ENCODE measurements around the gene ODF4.
A peak's percentile ranks its signal among the peaks of the same experiment; 100 is the strongest.

The ODF4 gene

GRCh38 chr17:8339540-8339939 is at the start of gene ODF4:
TSS of gene ODF4 (plus strand) at chr17:8339840. CDS start at chr17:8340052, 212 bp downstream.
- Mint-ChIP-seq H3K4me3 (no peak within 1 kb of the TSS), H3K4me1 (peaks cover 11% of the 10 kb centered on the region), H3K27ac (peak within 1 kb of the TSS; percentile 9), H3K27me3 (peaks cover 2% of the 10 kb centered on the region), H3K36me3 (no peaks in the 10 kb centered on the region), H3K9me3 (no peaks in the 10 kb centered on the region)
- DNase-seq (ENCODE audit: low spot score in 2 of 2) (no peak), ATAC-seq (ENCODE audit: low read depth) (no peak)

- Mint-ChIP-seq H3K4me1 (peaks cover 43% of the 10 kb centered on the region), H3K36me3 (peaks cover 2% of the 10 kb centered on the region), H3K27ac (peak overlapping the region; percentile 31), H3K4me3 (peak overlapping the region; percentile 49), H3K9me3 (no peaks in the 10 kb centered on the region), H3K27me3 (no peaks in the 10 kb centered on the region)
- ATAC-seq (ENCODE audit: low read depth) (no peak), DNase-seq (ENCODE audit: low spot score in 2 of 2) (no peak)
Observed at GRCh38 chr17:8290043-8290442, 49.6 kb upstream of the ODF4 start.

GRCh38 chr17:8292639-8293395 is 46.8 kb upstream of the ODF4 start:
- Mint-ChIP-seq H3K4me3 (no peak overlapping the region), H3K4me1 (peaks cover 38% of the 10 kb centered on the region), H3K27me3 (no peaks in the 10 kb centered on the region), H3K27ac (peak overlapping the region; percentile 11), H3K36me3 (peaks cover 2% of the 10 kb centered on the region), H3K9me3 (no peaks in the 10 kb centered on the region)
- no peak for ATAC-seq (ENCODE audit: low read depth)
- no peak for DNase-seq (ENCODE audit: low spot score in 2 of 2)

- ATAC-seq (ENCODE audit: low read depth) (no peak), DNase-seq (ENCODE audit: low spot score in 2 of 2) (no peak)
- Mint-ChIP-seq H3K36me3 (peaks cover 2% of the 10 kb centered on the region), H3K4me3 (peak overlapping the region; percentile 93), H3K4me1 (peaks cover 29% of the 10 kb centered on the region), H3K9me3 (no peaks in the 10 kb centered on the region), H3K27ac (peak overlapping the region; percentile 82), H3K27me3 (no peaks in the 10 kb centered on the region)
Observed at GRCh38 chr17:8294361-8294760, 45.3 kb upstream of the ODF4 start.

- no peaks in the 10 kb centered on the region for H3K9me3 Mint-ChIP-seq
- no peak for ATAC-seq (ENCODE audit: low read depth)
Observed at GRCh38 chr17:8294814-8295316, 44.8 kb upstream of the ODF4 start.

GRCh38 chr17:8300226-8300625 is 39.4 kb upstream of the ODF4 start:
- Mint-ChIP-seq H3K9me3 (no peaks in the 10 kb centered on the region), H3K36me3 (no peaks in the 10 kb centered on the region), H3K27me3 (no peaks in the 10 kb centered on the region), H3K4me3 (no peak overlapping the region), H3K4me1 (peaks cover 7% of the 10 kb centered on the region), H3K27ac (peak overlapping the region; percentile 22)
- ATAC-seq (ENCODE audit: low read depth) (no peak), DNase-seq (ENCODE audit: low spot score in 2 of 2) (no peak)

More at GRCh38 chr17:8294814-8295316, 44.8 kb upstream of the ODF4 start:
- peaks cover 2% of the 10 kb centered on the region for H3K36me3 Mint-ChIP-seq
- DNase-seq (ENCODE audit: low spot score in 2 of 2): no peak
- peak overlapping the region; percentile 93 for H3K4me3 Mint-ChIP-seq
- H3K27ac Mint-ChIP-seq: peak overlapping the region; percentile 82
- H3K27me3 Mint-ChIP-seq: no peaks in the 10 kb centered on the region
- peaks cover 25% of the 10 kb centered on the region for H3K4me1 Mint-ChIP-seq

- peak overlapping the region; percentile 22 for H3K27ac Mint-ChIP-seq
- H3K4me3 Mint-ChIP-seq: no peak overlapping the region
- no peaks in the 10 kb centered on the region for H3K27me3 Mint-ChIP-seq
- H3K36me3 Mint-ChIP-seq: no peaks in the 10 kb centered on the region
- peak; percentile 93 for ATAC-seq (ENCODE audit: low read depth)
- no peaks in the 10 kb centered on the region for H3K9me3 Mint-ChIP-seq
- DNase-seq (ENCODE audit: low spot score in 2 of 2): peak; percentile 43 to 68
- peaks cover 7% of the 10 kb centered on the region for H3K4me1 Mint-ChIP-seq
Observed at GRCh38 chr17:8300627-8301242, 38.9 kb upstream of the ODF4 start.

- H3K4me1 Mint-ChIP-seq: no peaks in the 10 kb centered on the region
- H3K4me3 Mint-ChIP-seq: no peak overlapping the region
- DNase-seq (ENCODE audit: low spot score in 2 of 2): no peak
- no peak overlapping the region for H3K27ac Mint-ChIP-seq
- no peaks in the 10 kb centered on the region for H3K9me3 Mint-ChIP-seq
- H3K27me3 Mint-ChIP-seq: peaks cover 34% of the 10 kb centered on the region
- no peaks in the 10 kb centered on the region for H3K36me3 Mint-ChIP-seq
- no peak for ATAC-seq (ENCODE audit: low read depth)
Observed at GRCh38 chr17:8310601-8311123, 29.0 kb upstream of the ODF4 start.

GRCh38 chr17:8311131-8311790 is 28.4 kb upstream of the ODF4 start:
- Mint-ChIP-seq H3K4me1 (no peaks in the 10 kb centered on the region), H3K9me3 (no peaks in the 10 kb centered on the region), H3K27ac (no peak overlapping the region), H3K36me3 (no peaks in the 10 kb centered on the region), H3K4me3 (no peak overlapping the region), H3K27me3 (peaks cover 34% of the 10 kb centered on the region)
- DNase-seq (ENCODE audit: low spot score in 2 of 2): no peak
- no peak for ATAC-seq (ENCODE audit: low read depth)

GRCh38 chr17:8312251-8312650 is 27.4 kb upstream of the ODF4 start:
- no peak overlapping the region for H3K4me3 Mint-ChIP-seq
- H3K27ac Mint-ChIP-seq: no peak overlapping the region
- ATAC-seq (ENCODE audit: low read depth) (no peak), DNase-seq (ENCODE audit: low spot score in 2 of 2) (no peak)
- peaks cover 34% of the 10 kb centered on the region for H3K27me3 Mint-ChIP-seq
- no peaks in the 10 kb centered on the region for H3K4me1 Mint-ChIP-seq
- no peaks in the 10 kb centered on the region for H3K36me3 Mint-ChIP-seq
- H3K9me3 Mint-ChIP-seq: no peaks in the 10 kb centered on the region

- DNase-seq (ENCODE audit: low spot score in 2 of 2) (no peak), ATAC-seq (ENCODE audit: low read depth) (no peak)
- H3K9me3 Mint-ChIP-seq: no peaks in the 10 kb centered on the region
- no peaks in the 10 kb centered on the region for H3K4me1 Mint-ChIP-seq
- peaks cover 34% of the 10 kb centered on the region for H3K27me3 Mint-ChIP-seq
- no peaks in the 10 kb centered on the region for H3K36me3 Mint-ChIP-seq
- H3K27ac Mint-ChIP-seq: no peak overlapping the region
- no peak overlapping the region for H3K4me3 Mint-ChIP-seq
Observed at GRCh38 chr17:8312726-8313600, 26.7 kb upstream of the ODF4 start.

GRCh38 chr17:8314797-8315763 is 24.6 kb upstream of the ODF4 start:
- Mint-ChIP-seq H3K36me3 (no peaks in the 10 kb centered on the region), H3K4me1 (no peaks in the 10 kb centered on the region), H3K9me3 (no peaks in the 10 kb centered on the region), H3K27ac (no peak overlapping the region), H3K27me3 (peaks cover 32% of the 10 kb centered on the region), H3K4me3 (no peak overlapping the region)
- ATAC-seq (ENCODE audit: low read depth): no peak
- DNase-seq (ENCODE audit: low spot score in 2 of 2): no peak
